Mucosa of rectum (tissue), 2 donors: ENCODE results near the gene SLCO4C1.
A peak's percentile ranks its signal among the peaks of the same experiment; 100 is the strongest.
"Not testable (repeated sequence)": the region's sequence is repeated elsewhere in the genome, so short reads cannot be mapped to it uniquely, and the experiment has no call there.

Source experiments
- H3K27ac ChIP-seq, 2 donors: one replicate each; pipeline ENCODE4 v1.7.0; 2013; ENCODE audit warnings: inconsistent platforms in 2 of 2, low read depth in 2 of 2, low read length in 2 of 2
- H3K27me3 ChIP-seq, 2 donors: one replicate each; pipeline ENCODE4 v1.7.0; 2013; ENCODE audit warnings: low read length in 2 of 2; ENCODE audit not compliant: control insufficient read depth in 2 of 2, insufficient read depth in 2 of 2
- H3K36me3 ChIP-seq, 2 donors: one replicate each; pipeline ENCODE4 v1.7.0; 2013; ENCODE audit warnings: low read length in 2 of 2; ENCODE audit not compliant: control insufficient read depth in 2 of 2, insufficient read depth in 2 of 2
- H3K4me1 ChIP-seq, 2 donors: one replicate each; pipeline ENCODE4 v1.7.0; 2013; ENCODE audit warnings: low read length in 2 of 2, mild to moderate bottlenecking in 1 of 2; ENCODE audit not compliant: control insufficient read depth in 2 of 2, insufficient read depth in 2 of 2
- H3K4me3 ChIP-seq, 2 donors: one replicate each; pipeline ENCODE4 v1.7.0; 2013; ENCODE audit warnings: low read length in 2 of 2
- H3K9ac ChIP-seq, 2 donors: one replicate each; pipeline ENCODE4 v1.7.0; 2013; ENCODE audit warnings: low read length in 2 of 2, low read depth in 1 of 2, mild to moderate bottlenecking in 1 of 2
- H3K9me3 ChIP-seq, 2 donors: one replicate each; pipeline ENCODE4 v1.7.0; 2013; ENCODE audit warnings: low read length in 2 of 2; ENCODE audit not compliant: control insufficient read depth in 2 of 2
- donor health status: healthy.
- donor health status: Normal muscosa, but diverticular disease.

SLCO4C1 gene, protein sequence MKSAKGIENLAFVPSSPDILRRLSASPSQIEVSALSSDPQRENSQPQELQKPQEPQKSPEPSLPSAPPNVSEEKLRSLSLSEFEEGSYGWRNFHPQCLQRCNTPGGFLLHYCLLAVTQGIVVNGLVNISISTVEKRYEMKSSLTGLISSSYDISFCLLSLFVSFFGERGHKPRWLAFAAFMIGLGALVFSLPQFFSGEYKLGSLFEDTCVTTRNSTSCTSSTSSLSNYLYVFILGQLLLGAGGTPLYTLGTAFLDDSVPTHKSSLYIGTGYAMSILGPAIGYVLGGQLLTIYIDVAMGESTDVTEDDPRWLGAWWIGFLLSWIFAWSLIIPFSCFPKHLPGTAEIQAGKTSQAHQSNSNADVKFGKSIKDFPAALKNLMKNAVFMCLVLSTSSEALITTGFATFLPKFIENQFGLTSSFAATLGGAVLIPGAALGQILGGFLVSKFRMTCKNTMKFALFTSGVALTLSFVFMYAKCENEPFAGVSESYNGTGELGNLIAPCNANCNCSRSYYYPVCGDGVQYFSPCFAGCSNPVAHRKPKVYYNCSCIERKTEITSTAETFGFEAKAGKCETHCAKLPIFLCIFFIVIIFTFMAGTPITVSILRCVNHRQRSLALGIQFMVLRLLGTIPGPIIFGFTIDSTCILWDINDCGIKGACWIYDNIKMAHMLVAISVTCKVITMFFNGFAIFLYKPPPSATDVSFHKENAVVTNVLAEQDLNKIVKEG

DNA sequence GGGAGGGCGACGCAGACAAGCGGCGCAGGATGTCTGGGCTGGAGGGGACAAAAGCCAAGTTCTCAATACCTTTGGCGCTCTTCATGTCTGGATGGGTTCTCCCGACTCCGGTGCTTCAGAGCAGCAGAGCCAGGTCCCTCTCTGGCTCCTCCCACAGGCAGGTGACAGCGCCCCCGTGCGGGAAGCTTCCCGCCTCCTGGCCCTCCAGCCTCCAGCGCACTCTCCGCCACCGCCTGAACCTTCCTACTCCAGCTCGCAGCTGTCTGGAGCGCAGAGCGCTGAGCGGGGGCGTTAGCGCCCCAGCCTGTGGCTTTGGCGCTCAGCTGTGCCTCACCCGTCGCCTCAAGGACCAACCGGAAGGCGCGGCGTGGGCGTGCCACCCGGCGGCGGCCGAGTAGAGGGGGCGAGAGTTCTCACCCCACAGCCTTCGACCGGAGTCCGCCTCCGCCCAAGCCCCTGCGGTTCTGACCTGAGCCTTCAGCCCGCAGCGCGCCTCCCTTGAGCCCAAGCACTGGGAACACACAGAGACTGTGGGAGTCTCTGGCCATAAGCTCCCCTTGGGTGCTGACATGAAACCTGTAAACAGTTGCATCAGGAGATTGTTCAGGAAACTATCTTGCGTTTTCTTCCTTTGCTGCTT, at the start of gene SLCO4C1:
TSS of gene SLCO4C1 (minus strand) at position 107 of the 640 bp plus-strand sequence. CDS start at position 85, 22 bp downstream.
- H3K9ac ChIP-seq = peak within 1 kb of the TSS in 1 of 2 donors; percentile 52
- no peaks in the 10 kb centered on the region for H3K36me3 ChIP-seq
- no peaks in the 10 kb centered on the region for H3K27me3 ChIP-seq
- H3K4me3 ChIP-seq = peak within 1 kb of the TSS; percentile 69 to 79
- H3K9me3 ChIP-seq = no peaks in the 10 kb centered on the region
- peaks cover 4 to 9% of the 10 kb centered on the region in 2 donors for H3K4me1 ChIP-seq
- peak within 1 kb of the TSS in 1 of 2 donors; percentile 23 for H3K27ac ChIP-seq

DNA sequence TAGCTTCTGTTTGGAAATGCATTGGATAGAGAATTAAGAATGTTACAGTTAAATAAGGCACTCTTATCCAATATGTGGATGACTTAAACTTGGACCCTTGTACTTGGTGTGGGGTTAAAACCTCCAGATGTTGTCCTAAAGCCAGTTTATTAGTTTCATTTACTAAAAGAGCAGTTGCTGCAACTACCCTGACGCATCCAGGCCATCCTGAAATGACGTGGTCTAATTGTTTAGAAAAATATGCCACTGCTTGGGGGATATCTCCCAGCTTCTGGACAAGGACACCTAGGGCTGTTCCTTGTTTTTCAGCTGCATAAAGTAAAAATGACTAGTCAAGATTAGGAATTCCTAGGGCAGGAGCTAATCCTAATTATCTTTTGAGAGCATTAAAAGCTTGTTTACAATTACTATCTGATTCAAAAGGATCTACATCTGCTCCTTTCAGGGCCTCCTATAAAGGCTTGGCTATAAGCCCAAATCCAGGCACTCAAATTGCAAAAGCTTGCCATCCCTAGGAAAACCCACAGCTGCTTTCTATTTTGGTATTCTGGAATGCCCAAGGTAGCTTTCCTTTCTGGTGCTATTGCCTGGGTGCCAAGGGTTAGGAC, 45.7 kb upstream of the SLCO4C1 start:
- Histone ChIP-seq H3K9ac (no peak overlapping the region), H3K4me1 (no peaks in the 10 kb centered on the region), H3K27me3 (no peaks in the 10 kb centered on the region), H3K36me3 (no peaks in the 10 kb centered on the region), H3K4me3 (no peak overlapping the region), H3K9me3 (no peaks in the 10 kb centered on the region), H3K27ac (no peak overlapping the region)

DNA sequence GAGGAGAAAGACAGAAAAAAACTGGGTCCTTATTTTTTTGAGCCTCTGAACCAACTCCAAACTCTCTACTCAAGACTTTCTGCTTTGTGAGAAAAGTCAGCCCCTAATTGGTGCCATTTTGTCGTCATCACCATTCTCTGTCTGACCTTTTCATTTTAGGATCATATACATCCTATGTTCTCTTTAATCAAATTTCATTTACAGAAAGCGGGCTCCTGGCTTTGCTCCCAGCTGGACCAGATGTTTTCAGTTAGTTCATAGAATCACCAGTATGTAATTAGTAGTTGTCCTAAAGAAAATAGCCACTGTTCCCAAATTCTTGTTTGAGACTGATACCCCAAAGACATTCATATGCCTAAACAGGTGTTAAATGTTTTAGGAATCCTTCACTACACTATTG, 28.6 kb upstream of the SLCO4C1 start:
- no peaks in the 10 kb centered on the region for H3K4me1 ChIP-seq
- no peaks in the 10 kb centered on the region for H3K9me3 ChIP-seq
- no peak overlapping the region for H3K9ac ChIP-seq
- no peak overlapping the region for H3K4me3 ChIP-seq
- H3K27ac ChIP-seq = no peak overlapping the region
- no peaks in the 10 kb centered on the region for H3K27me3 ChIP-seq
- H3K36me3 ChIP-seq = no peaks in the 10 kb centered on the region

DNA sequence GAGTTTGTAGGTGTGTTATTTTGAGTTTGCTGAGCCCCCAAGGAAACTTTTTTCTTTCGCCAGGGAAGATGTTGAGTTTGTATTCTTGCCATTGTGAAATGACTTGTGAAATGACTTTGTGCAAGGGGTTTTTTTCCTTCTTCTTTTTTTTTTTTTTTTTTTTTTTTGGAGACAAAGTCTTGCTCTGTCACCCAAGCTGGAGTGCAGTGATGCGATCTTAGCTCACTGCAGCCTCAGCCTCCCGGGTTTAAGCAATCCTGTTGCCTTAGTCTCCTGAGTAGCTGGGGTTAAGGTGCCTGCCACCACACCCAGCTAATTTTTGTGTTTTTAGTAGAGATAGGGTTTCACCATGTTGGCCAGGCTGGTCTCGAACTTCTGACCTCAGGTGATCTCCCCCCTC, 22.7 kb upstream of the SLCO4C1 start:
- H3K4me1 ChIP-seq, H3K4me3 ChIP-seq, H3K27ac ChIP-seq, H3K9ac ChIP-seq, H3K36me3 ChIP-seq, H3K27me3 ChIP-seq, H3K9me3 ChIP-seq: not testable (repeated sequence)

DNA sequence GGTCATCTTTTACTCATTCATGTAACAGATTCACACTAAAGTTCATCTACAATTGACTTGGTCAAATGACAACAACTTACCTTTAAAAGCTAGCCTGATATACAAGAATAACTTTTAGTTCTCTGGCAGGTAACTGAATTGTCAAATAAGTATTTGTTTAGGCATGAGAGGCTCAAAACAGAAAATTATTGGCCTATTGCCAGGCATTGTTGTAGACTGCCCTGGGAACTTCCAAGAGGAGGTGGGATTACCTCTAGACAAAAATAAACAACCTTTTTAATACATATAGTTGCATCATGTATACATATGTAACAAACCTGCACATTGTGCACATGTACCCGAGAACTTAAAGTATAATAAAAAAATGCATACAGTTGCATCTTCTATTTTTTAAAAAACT, 18.2 kb upstream of the SLCO4C1 start:
- Histone ChIP-seq H3K4me3 (no peak overlapping the region), H3K4me1 (no peaks in the 10 kb centered on the region), H3K36me3 (no peaks in the 10 kb centered on the region), H3K9ac (no peak overlapping the region), H3K9me3 (no peaks in the 10 kb centered on the region), H3K27me3 (no peaks in the 10 kb centered on the region), H3K27ac (no peak overlapping the region)

DNA sequence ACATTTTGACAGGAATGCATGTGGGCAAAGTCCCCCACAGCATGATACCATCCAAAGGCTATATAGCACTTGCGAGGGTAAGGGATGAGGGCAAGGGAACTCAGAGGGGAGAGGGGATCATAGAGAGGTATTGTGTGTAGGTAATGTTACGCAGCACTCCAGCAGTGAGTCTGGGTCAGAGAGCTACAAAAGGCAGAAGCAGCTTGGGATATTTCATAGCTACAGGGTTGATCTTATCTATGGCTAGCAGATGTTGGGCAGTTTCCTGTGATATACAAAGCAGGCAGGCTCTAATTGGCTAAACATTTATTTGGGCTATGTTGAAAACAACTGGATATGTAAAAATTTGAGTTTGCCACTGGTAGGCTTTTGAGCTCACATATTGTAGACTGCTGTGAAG, 17.8 kb upstream of the SLCO4C1 start:
- no peak overlapping the region for H3K27ac ChIP-seq
- no peaks in the 10 kb centered on the region for H3K4me1 ChIP-seq
- no peaks in the 10 kb centered on the region for H3K36me3 ChIP-seq
- no peaks in the 10 kb centered on the region for H3K9me3 ChIP-seq
- H3K4me3 ChIP-seq = no peak overlapping the region
- no peak overlapping the region for H3K9ac ChIP-seq
- no peaks in the 10 kb centered on the region for H3K27me3 ChIP-seq

DNA sequence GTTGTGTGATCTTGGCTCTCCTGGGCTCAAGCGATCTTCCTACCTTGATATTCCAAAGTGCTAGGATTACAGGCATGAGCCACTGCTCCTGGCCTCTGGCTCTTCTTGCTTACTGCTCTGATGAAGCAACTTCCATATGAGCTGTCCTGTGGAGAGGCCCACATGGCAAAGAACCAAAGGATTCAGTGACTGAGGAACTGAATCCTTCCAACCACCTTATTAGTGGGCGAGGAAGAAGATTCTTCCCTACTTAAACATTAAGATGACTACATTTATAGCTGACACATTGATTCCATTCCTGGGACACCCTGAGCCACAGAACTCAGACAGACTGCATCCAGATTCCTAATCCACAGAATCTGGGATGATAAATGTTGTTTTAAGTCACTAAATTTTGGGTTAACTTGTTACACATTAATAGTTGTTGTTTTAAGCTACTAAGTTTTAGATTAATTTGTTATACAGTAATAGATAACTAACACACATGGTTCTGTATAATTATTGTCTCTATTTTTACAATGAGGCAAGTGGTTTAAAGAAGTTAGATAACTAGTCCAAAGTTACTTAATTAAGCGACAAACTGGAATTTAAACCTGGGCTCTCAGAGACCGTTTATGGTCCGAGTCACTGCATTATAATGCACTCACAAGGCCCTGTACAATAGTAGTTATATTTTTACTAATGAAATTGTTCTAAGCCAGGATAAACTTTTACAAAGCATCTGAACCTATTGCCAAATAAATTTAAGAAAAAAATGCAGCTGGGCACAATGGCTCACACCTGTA, 16.7 kb upstream of the SLCO4C1 start:
- Histone ChIP-seq H3K27me3 (no peaks in the 10 kb centered on the region), H3K9me3 (no peaks in the 10 kb centered on the region), H3K4me3 (no peak overlapping the region), H3K36me3 (no peaks in the 10 kb centered on the region), H3K4me1 (no peaks in the 10 kb centered on the region), H3K9ac (no peak overlapping the region), H3K27ac (no peak overlapping the region)

DNA sequence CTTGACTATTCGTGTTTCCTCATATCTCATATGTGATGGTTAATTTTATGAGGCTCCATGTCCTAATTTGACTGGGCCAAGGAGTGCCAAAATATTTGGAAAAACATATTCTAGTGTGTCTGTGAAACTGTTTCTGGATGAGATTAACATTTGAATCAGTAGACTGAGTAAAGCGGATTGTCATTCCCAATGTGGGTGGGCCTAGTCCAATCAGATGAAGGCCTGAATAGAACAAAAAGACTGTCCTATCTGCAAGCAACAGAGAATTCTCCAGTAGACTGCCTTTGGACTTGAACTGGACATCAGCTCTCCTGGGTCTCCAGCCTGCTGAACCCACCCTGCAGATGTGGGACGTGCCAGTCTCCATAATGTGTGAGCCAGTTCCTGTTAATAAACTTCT, 13.5 kb upstream of the SLCO4C1 start:
- no peak overlapping the region for H3K9ac ChIP-seq
- no peak overlapping the region for H3K4me3 ChIP-seq
- H3K27me3 ChIP-seq = no peaks in the 10 kb centered on the region
- no peaks in the 10 kb centered on the region for H3K36me3 ChIP-seq
- no peaks in the 10 kb centered on the region for H3K4me1 ChIP-seq
- no peaks in the 10 kb centered on the region for H3K9me3 ChIP-seq
- H3K27ac ChIP-seq = no peak overlapping the region

DNA sequence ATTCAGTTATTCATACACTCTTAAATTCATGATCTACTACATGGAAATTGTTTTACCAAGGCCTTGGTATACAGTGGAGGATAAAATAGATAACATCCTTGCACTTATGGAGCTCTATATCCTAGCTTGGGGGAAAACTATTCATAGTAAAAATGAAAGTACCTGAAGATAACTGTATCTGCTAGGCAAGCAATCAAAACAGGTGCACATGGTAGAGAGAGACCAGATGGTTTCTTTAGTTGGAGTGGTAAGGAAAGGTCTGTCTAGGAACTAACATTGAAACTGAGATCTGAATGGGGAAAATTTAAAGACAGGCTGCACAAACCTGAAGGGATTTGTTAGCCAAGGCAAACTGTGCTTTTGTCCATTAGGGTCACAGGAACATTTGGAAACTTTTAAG, 11.1 kb upstream of the SLCO4C1 start:
- Histone ChIP-seq H3K4me3 (no peak overlapping the region), H3K9ac (no peak overlapping the region), H3K9me3 (no peaks in the 10 kb centered on the region), H3K27ac (no peak overlapping the region), H3K27me3 (no peaks in the 10 kb centered on the region), H3K4me1 (no peaks in the 10 kb centered on the region), H3K36me3 (no peaks in the 10 kb centered on the region)
